ENCODE measurements around the gene DUSP10.

DUSP10 gene

DNA sequence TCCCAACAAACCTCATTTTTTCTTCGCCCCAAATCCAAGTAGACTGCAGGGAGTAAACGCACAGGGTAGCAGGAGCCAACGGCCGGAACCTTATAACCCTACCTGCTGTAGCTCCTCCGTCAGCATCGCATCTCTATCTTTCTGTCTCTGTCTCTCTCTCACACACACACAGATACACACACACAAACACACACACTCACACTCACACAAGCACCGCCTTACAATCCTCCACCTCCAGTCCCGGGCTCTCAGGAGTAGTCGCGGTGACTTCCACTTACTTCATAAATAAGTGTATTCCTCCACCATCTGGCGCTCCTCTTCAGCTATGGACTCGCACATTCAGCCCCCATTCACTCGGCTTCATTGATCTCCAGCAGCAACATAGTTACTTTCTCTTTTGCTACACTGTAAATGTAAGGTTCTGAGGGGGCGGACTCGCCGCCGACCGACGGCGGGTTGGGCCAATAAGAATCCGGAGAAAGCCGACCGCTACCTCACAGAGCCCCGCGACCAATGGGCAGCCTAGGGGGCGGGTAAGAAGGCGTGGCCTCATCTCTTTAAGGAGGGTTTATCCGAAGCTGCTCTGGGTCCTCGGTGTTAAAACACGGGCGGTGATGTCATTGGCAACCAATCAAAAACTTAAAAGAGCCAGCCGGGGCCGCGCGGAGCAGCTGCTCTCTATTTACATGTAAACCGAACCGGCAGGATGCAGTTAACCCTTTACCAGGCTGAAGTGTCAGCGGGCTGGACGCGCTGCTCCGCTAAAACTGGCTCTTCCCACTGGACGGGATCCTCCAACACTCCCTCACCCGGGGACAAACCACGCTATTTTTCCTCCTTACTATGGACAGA lies at the start of gene DUSP10:
TSS of gene DUSP10 (minus strand) at position 387 of the 852 bp plus-strand sequence. CDS start 2,345 bp downstream, outside the sequence.
- DNase-seq: peak; percentile 98

DNA sequence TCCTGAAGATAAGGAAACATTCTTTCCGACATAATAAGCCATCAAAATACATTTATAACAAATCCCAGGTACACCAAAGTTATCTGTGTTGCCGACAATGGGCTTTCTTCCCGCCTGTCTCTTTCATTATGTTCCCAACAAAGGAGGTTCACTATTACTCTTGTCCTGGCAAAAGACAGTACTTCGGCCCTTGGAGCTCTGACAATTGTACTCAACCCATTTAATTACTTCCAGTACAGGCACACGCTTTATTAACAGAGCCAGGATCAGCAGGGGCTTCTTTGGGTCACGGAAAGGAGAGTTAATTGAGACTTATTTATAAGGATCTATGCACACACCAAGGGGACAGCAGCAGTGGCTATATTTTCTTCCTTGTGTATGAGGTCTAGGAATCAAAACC lies 46.6 kb upstream of the DUSP10 start:
- DNase-seq: no peak

DNA sequence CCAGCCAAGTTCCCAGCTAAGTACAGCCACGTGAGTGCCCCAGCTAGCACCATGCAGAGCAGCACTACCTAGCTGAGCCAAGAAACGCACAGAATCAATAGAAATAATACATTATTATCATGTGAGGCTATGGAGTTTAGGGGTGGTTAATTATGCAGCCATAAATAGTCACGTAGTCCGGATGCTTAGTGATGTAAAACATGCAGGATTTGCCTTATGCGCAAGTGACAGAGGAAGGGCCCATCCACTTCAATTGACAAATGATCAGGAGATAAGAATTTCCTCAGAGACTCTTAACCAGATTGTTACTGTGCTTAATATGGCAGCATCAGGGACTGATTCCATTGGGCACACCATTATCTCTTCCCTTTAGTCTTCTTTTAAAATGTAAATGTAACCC lies 44.8 kb upstream of the DUSP10 start:
- DNase-seq: no peak

DNA sequence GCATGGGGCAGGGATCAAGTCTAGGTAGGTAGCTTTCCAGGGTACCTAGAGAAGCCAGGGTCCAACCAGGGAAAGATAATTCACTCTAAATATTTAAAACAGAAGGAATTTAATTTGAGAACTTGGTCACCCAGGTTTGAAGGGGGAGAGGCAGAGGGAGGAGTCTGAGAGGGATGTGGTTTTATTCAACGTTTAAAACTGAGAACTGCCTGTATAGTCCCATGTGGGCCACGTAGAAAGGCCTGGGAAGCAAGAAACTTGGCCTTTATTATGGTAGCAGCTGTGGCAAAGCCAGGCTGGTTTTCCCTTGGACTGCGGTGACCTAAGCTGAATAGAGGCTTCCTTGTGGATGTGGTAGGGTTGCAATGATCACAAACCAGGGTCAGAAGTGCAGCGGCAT lies 42.0 kb upstream of the DUSP10 start:
- no peak for DNase-seq

DNA sequence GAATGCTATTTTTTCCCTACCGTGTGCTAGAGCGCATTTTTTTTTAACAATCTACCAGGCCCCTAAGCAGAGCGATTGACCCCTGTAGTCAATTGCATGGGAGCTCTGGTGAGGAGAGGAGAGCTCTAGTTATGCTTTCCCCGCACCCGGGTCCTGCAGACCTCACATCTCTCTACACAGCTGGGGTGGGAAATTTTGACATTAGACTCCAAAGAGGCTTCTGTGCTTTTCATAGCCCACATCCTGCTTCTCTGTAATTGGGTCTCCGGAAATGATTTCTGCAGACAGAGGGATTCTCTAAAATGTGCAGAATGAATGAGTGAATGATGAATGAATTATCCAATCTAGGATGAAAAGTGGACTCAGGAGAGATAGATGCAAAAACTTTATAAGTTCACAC lies 41.5 kb upstream of the DUSP10 start:
- DNase-seq: no peak

- DNase-seq: no peak
Measured at GRCh38 chr1:221782970-221783369, 41.1 kb upstream of the DUSP10 start.

DNA sequence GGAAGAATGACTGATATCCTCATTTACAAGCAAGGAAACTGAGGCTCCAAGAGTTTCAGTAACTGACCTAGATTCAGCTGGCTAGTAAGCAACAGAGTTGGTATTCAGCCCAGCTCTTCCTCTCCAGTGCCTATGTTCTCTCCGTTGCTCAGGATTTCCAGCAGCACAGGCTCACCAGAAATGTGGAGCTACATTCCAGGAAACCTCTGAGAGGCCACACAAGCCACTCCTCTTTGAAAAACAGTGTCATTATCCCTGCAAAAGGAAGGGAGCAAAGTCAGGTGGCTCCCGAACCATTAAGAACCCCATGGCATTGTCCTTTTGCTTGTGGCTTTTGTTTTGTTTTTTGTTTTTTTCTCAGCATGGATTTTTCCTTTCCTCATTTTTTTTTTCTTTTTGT lies 40.6 kb upstream of the DUSP10 start:
- DNase-seq: no peak

- DNase-seq: no peak
Measured at GRCh38 chr1:221781102-221781755, 39.3 kb upstream of the DUSP10 start.

- no peak for DNase-seq
Measured at GRCh38 chr1:221780175-221780574, 38.3 kb upstream of the DUSP10 start.

DNA sequence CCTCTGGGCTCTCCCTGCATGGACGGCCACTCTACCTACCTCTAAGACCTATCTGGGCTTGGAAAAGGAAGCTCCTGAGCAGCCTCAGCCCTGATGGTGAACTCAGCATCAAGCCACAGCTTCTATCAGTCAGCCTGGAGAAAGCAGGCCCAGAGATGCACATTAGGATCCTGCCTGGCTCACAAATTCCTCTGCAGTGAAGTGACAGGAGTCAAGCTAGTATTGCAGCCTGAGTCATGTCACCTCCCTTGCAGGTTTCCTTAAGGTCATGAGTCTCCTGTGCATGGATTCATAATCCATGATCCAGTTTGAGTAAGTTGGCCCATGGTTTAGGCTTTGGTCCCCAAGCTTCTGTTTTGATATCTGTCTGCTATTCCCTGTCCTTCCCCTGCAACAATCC lies 37.9 kb upstream of the DUSP10 start:
- DNase-seq: no peak

DNA sequence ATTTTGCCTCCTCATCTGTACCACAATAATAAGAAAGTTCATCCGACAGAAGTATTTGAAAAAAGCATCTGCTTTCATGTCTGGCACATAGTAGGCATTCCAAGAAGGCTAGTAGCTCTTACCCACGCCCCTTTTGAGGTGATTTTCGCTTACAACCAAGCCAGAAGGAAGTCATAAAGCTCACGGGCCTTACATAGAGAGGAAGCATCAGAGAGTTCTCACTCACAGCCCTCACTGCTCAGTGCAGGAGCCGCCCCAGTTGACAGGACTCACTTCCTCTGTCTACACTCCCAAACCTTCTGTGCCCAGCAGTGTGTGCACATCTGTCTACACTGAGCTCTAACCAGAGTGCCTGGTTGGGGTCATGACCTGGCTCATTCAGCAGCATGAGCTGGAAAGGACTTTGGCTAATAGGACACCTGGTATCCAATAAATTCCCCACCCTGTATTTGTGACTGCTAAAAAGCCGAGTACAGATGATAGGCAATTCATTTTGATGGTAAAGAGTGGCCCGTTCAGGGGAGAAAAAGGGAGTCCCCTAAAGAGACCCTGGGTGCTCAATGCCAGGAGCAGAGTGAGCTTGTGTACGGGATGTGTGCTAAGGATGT lies 36.8 kb upstream of the DUSP10 start:
- DNase-seq: peak; percentile 18

- no peak for DNase-seq
Measured at GRCh38 chr1:221778125-221778524, 36.2 kb upstream of the DUSP10 start.

GRCh38 chr1:221777431-221778072 lies 35.7 kb upstream of the DUSP10 start:
- peak; percentile 8 for DNase-seq

- no peak for DNase-seq
Measured at GRCh38 chr1:221776495-221777301, 34.8 kb upstream of the DUSP10 start.

DNA sequence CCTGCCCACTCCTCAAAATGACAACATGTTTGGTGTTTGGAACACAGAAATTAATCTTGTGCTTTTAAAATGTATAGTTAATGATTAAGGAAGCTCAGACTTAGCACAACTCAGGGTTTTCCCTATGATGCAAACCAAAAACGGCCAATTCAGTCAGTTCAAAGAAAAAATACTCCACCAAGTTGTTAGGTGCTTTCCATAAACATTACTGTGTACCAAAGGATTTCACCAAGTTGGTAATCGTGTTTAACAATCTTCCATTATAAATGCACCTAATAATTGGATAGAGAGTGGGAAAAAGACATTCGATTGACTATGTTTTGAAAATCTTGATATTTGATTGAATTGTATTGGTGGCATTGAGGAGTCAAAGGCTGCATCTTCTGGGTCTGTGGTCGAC lies 33.3 kb upstream of the DUSP10 start:
- DNase-seq: no peak

DNA sequence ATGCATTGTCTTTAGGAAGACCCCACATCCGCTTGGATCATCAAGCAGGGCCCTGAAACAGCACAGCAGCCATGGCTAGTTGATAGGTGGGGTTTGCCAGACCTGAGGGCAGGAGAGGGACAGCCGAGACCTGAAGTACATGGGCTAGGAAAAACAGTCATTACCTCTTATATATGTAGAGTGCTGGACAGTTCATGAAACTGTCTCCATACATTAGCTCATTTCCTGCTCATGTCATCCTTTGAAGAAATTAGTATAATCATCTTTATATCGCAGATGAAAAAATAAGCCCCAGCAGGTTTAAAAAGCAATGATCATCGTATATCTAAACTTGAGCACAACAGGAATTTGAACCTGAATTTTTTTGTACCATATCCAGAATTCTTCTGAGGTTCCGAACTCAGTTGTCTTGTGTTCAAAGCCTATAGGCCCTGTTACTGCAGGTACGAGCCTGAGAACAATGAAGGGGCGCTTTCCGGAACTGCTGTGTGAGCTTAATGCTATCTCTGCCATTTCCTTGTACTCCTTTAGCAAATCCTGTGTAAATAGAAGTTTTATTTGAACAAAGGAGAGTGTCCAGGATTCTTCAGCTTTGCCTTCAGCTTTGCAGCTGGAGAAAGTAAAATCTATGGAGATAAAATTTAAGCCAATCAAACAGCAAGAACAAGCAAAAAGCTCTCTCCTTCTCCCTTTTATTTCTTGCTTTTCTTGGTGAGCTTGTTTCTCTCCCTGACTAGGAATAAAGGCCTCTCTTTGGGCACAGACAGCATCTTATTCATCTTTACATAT lies 32.4 kb upstream of the DUSP10 start:
- DNase-seq: no peak

GRCh38 chr1:221773383-221773782 lies 31.5 kb upstream of the DUSP10 start:
- DNase-seq: no peak

- no peak for DNase-seq
Measured at GRCh38 chr1:221772117-221772516, 30.2 kb upstream of the DUSP10 start.

DNA sequence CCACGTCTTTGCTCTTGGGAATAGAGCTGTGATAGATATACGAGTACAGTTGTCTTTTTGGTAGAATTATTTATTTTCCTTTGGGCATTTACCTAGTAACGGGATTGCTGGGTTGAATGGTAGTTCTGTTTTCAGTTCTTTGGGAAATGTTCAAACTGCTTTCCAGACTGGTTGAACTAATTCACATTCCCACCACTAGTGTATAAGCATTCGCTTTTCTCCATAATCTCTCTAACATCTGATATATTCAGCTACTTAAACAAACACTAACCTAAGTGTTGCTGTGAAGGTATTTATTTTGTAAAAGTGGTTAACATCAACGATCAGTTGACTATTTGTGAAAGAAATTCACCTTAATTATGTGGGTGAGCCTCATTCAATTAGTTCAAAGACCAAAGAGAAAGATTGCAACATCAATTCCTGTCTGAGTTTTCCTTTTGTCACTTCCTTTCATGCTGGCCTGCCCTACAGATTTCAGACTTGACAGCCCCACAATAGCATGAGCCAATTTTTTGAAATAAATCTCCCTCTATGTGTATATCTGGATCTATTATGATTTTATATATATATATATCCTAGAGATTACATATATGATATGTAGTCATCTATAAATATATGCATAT lies 26.7 kb upstream of the DUSP10 start:
- DNase-seq: no peak

GRCh38 chr1:221766210-221766609 lies 24.3 kb upstream of the DUSP10 start:
- no peak for DNase-seq

GRCh38 chr1:221765527-221765926 lies 23.6 kb upstream of the DUSP10 start:
- no peak for DNase-seq
